Measurements from ENCODE around the gene EP400. TPM values are rescaled to one million over a fixed set of nuclear protein-coding genes. Genes with fewer than 3 reads are reported as not detected.

EP400 gene
- total RNA-seq, 1 experiment from 2014 or later: 80.1 TPM

DNA sequence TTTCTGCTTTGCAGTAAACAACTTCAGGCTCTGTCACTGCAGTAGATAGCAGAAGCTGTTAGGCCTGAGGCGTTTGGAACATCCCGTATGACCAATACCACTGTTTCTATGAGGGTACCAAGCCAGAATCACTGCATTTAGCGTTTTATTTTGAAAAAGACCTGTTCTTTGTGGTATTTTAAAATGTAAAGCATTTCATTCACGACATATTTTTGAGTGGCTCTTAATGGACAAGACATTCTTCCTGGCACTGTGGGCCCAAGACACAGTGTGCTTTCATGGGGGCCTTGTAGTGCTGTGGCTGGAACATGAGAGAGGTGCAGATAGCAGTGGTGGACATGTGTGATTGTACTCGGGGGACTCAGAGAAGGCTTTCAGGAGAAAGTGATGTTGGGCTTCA is 107.9 kb downstream of the EP400 start:
- DNase-seq (ENCODE audit: low spot score): no peak
- no TSS peak for BruUV-seq (replicated peaks)
- TF ChIP-seq EZH2 (IDR thresholded peaks at IDR 0.05; ENCODE audit: borderline replicate concordance, low read depth, low read length, poor library complexity, severe bottlenecking): no peak

GRCh38 chr12:132061197-132061596 is 111.5 kb downstream of the EP400 start:
- Histone ChIP-seq H3K9me3 (ENCODE audit: low read depth, low read length, poor library complexity, severe bottlenecking) (no peaks in the 10 kb centered on the region), H3K36me3 (ENCODE audit: insufficient read depth, low read length, poor library complexity, severe bottlenecking) (peaks cover 66% of the 10 kb centered on the region)

More for the DNA sequence above, 107.9 kb downstream of the EP400 start:
- no peak overlapping the region for H3K4me3 ChIP-seq (ENCODE audit: low read depth, low read length, poor library complexity, severe bottlenecking)
- intact Hi-C loops (cut with micrococcal nuclease; ENCODE audit: unreplicated experiment): no loop called here
- no peaks in the 10 kb centered on the region for H3K9me3 ChIP-seq (ENCODE audit: low read depth, low read length, poor library complexity, severe bottlenecking)
- H3K27ac ChIP-seq (ENCODE audit: low read depth, low read length, poor library complexity, severe bottlenecking): no peak overlapping the region
- ChIA-PET CTCF (no interaction called here), POLR2A (ENCODE audit: low non-redundant PET) (no interaction called here)
- no peaks in the 10 kb centered on the region for H3K27me3 ChIP-seq (replicated peaks; ENCODE audit: insufficient read depth, low read depth, low read length, poor library complexity)
- no peaks in the 10 kb centered on the region for H3K4me1 ChIP-seq (ENCODE audit: insufficient read depth, low read length, poor library complexity, severe bottlenecking)
- peaks cover 54% of the 10 kb centered on the region for H3K36me3 ChIP-seq (ENCODE audit: insufficient read depth, low read length, poor library complexity, severe bottlenecking)

DNA sequence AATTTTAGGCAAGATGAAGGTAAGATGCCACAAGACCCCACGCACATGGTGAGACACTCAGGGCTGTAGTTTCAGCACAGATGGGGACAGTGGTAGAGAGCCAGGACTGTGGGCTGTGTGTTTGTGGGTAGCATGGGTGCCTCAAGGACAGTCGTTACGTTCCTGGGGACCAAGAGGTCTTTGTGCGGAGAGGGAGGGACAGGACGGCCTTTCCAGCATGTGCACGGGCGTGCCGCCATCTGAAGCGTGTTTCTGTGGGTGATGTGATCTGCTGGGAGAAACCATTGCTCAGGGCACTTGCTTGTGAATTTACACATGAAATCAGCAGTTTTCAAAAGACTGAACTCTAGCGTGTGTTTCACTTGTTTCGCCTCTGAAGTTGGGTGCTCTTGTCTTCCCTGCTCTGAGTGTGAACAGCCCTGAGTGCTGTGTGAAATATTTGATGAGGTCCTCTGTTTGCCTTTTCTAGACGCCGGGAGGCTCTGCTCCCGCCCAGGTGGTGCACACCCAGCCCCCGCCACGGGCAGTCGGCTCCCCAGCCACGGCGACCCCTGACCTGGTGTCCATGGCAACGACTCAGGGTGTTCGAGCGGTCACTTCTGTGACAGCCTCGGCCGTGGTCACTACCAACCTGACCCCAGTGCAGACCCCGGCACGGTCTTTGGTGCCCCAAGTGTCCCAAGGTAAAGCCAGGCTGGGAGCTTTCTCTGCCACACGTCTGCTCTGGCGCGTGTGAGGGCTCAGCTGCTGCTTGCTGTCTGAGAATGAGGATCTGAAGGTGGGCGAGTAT is 112.1 kb downstream of the EP400 start:
- H3K27me3 ChIP-seq (replicated peaks; ENCODE audit: insufficient read depth, low read depth, low read length, poor library complexity): no peaks in the 10 kb centered on the region
- intact Hi-C loops (cut with micrococcal nuclease; ENCODE audit: unreplicated experiment): no loop called here
- CTCF ChIA-PET: no interaction called here
- no peak overlapping the region for H3K27ac ChIP-seq (ENCODE audit: low read depth, low read length, poor library complexity, severe bottlenecking)
- no peaks in the 10 kb centered on the region for H3K4me1 ChIP-seq (ENCODE audit: insufficient read depth, low read length, poor library complexity, severe bottlenecking)
- POLR2A ChIA-PET (ENCODE audit: low non-redundant PET): no interaction called here
- no peak for DNase-seq (ENCODE audit: low spot score)
- no peaks in the 10 kb centered on the region for H3K9me3 ChIP-seq (ENCODE audit: low read depth, low read length, poor library complexity, severe bottlenecking)
- peaks cover 65% of the 10 kb centered on the region for H3K36me3 ChIP-seq (ENCODE audit: insufficient read depth, low read length, poor library complexity, severe bottlenecking)
- TF ChIP-seq CTCF (conservative IDR thresholded peaks at IDR 0.05; ENCODE audit: low read depth, low read length) (no peak), EZH2 (IDR thresholded peaks at IDR 0.05; ENCODE audit: borderline replicate concordance, low read depth, low read length, poor library complexity, severe bottlenecking) (no peak)
- no TSS peak for BruUV-seq (replicated peaks)
- no peak overlapping the region for H3K4me3 ChIP-seq (ENCODE audit: low read depth, low read length, poor library complexity, severe bottlenecking)

More at GRCh38 chr12:132061197-132061596, 111.5 kb downstream of the EP400 start:
- CTCF ChIA-PET: no interaction called here
- DNase-seq (ENCODE audit: low spot score): no peak
- Histone ChIP-seq H3K4me3 (ENCODE audit: low read depth, low read length, poor library complexity, severe bottlenecking) (no peak overlapping the region), H3K27ac (ENCODE audit: low read depth, low read length, poor library complexity, severe bottlenecking) (no peak overlapping the region), H3K27me3 (replicated peaks; ENCODE audit: insufficient read depth, low read depth, low read length, poor library complexity) (no peaks in the 10 kb centered on the region), H3K4me1 (ENCODE audit: insufficient read depth, low read length, poor library complexity, severe bottlenecking) (no peaks in the 10 kb centered on the region)
- POLR2A ChIA-PET (ENCODE audit: low non-redundant PET): no interaction called here
- no TSS peak for BruUV-seq (replicated peaks)
- intact Hi-C loops (cut with micrococcal nuclease; ENCODE audit: unreplicated experiment): no loop called here
- no peak for TF ChIP-seq CTCF (conservative IDR thresholded peaks at IDR 0.05; ENCODE audit: low read depth, low read length)
- no peak for TF ChIP-seq EZH2 (IDR thresholded peaks at IDR 0.05; ENCODE audit: borderline replicate concordance, low read depth, low read length, poor library complexity, severe bottlenecking)

DNA sequence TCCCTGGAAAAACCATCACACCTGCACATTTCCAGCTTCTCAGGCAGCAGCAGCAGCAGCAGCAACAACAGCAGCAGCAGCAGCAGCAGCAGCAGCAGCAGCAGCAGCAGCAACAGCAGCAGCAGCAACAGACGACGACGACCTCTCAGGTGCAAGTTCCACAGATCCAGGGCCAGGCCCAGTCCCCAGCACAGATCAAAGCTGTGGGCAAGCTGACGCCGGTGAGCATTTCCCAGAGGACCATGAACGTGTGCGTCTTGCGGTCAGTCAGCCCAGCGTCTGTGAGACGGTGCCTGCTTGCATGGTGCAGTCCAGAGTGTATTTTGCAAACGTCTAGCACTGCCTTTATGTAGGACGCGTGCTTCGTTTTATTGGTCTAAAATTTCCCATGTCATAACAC is 112.7 kb downstream of the EP400 start:
- TF ChIP-seq EZH2 (IDR thresholded peaks at IDR 0.05; ENCODE audit: borderline replicate concordance, low read depth, low read length, poor library complexity, severe bottlenecking) (no peak), CTCF (conservative IDR thresholded peaks at IDR 0.05; ENCODE audit: low read depth, low read length) (no peak)
- DNase-seq (ENCODE audit: low spot score): no peak
- H3K4me3 ChIP-seq (ENCODE audit: low read depth, low read length, poor library complexity, severe bottlenecking): no peak overlapping the region
- no peaks in the 10 kb centered on the region for H3K27me3 ChIP-seq (replicated peaks; ENCODE audit: insufficient read depth, low read depth, low read length, poor library complexity)
- BruUV-seq (replicated peaks): no TSS peak
- H3K4me1 ChIP-seq (ENCODE audit: insufficient read depth, low read length, poor library complexity, severe bottlenecking): no peaks in the 10 kb centered on the region
- intact Hi-C loops (cut with micrococcal nuclease; ENCODE audit: unreplicated experiment): no loop called here
- POLR2A ChIA-PET (ENCODE audit: low non-redundant PET): no interaction called here
- CTCF ChIA-PET: no interaction called here
- peaks cover 64% of the 10 kb centered on the region for H3K36me3 ChIP-seq (ENCODE audit: insufficient read depth, low read length, poor library complexity, severe bottlenecking)
- no peaks in the 10 kb centered on the region for H3K9me3 ChIP-seq (ENCODE audit: low read depth, low read length, poor library complexity, severe bottlenecking)
- no peak overlapping the region for H3K27ac ChIP-seq (ENCODE audit: low read depth, low read length, poor library complexity, severe bottlenecking)
